Fibroblast of the conjunctiva (primary cell): ENCODE measurements around the gene SNPH.

Experiments used
- DNase-seq: peaks from one replicate; pipeline ENCODE4 v3.0.0-alpha.2; 2010; ENCODE audit warnings: low read depth

SNPH gene

DNA sequence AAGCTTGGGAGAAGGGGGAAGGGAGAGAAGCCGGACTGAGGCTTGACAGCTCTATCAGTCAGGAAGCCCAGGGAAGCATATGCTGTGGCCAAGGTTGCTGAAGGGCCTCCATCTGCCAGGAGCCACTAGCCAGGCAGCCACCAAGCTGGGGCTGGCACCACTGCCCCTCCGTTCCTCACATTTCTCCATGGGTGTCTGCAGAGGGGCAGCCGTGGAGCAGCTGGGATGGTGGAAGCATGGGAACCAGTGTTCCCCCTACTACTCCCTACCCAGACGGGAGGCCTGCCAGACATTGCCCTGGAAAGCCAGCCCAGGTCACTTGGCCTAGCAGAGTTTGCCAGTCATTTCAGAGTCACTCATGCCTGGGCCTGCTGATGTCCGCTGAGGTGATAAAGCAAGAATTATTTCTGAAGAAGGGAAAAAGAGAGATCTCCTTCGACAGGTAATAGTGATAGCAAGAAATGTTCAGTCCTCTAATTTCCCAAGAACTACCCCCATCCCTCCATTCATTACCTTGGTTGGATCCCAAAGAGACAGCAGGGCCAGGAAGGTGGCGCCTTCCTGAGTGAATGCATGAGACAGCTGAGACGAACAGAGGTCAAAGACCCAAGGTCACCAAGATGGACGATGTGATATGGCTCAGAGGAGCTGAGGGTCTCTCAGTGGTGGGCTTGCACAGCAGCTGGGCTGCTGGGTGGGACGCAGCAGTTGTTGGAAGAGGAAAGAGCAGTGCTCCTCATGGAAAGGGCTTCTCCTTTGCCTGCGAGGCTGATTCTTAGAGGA lies 21.9 kb downstream of the SNPH start:
- no peak for DNase-seq

- no peak for DNase-seq
Measured at GRCh38 chr20:1291191-1291741, 25.2 kb downstream of the SNPH start.

GRCh38 chr20:1292620-1293019 lies 26.5 kb downstream of the SNPH start:
- no peak for DNase-seq

DNA sequence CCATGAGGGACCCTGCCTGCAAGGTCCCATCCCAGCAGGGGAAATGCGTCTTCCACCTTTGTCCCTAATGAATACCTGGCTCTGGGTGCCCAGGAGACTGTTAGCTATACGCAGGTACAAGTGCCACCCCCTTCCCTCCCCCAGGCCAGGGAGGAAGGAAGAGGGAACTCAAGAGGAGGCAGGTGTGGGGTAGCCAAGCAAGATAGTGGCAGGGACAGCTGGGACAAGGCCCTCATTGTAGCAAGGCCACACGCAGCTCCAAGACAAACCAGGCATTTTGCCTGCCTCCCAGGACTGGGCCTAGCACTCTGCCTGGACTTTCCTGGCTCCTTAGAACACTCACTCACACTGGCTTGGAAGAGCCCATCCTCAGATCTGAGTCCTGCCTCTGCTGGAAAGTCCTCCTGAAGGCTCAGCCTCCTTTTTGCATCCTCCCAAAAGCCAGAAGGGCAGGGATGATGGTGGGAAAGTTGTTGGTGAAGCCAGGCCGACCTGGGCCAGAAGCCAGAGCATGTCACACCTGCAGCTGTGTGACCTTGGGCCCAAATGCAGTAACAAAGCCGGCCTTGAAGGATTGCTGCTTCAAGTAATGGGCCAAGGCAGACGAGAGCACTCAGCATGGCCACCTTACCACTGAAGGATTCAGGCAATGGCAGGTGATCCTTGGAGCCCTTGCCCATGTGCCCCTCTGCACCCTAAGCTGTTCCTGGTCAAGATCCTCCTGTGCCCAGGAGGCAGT lies 27.7 kb downstream of the SNPH start:
- DNase-seq = no peak

DNA sequence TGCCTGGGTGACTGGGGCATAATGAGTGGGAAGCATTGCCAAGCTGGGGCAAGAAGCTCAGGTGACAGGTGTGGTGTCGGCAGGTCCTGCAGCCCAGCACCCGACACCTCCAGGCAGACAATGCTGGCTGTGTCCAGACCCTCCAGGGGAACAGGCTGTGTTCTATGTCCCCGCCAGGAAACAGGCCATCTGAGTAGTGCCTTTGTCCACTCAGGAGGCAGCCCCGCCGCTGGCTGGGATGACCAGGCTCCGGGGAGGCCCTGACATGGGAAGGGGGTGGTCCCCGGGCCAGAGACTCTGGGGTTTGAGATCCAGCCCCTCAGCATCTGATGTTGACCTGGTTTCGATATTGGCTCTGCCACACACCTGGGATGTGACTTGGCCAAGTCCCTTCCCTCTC lies 28.4 kb downstream of the SNPH start:
- DNase-seq = no peak

- DNase-seq = no peak
Measured at GRCh38 chr20:1295276-1295930, 29.3 kb downstream of the SNPH start.

GRCh38 chr20:1296117-1296610 lies 30.1 kb downstream of the SNPH start:
- DNase-seq = no peak

DNA sequence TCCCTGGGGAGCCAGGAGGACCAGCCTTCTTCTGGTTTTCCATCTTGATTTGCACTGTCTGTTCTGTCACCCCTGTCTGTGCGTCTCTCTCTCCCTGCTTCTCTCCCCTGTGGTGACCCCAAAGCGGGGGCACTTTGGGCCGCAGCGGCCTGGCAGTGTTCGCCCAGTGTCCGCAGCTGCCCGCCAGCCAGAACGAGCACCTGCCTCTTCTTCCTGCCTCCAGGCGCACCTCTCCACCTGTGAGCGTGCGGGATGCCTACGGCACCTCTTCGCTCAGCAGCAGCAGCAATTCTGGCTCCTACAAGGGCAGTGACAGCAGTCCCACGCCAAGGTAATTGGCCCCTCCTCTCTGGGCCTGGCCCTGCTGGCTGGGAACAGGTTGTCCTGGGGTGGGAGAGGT lies 30.8 kb downstream of the SNPH start:
- no peak for DNase-seq

GRCh38 chr20:1297486-1297885 lies 31.4 kb downstream of the SNPH start:
- DNase-seq = no peak

GRCh38 chr20:1298166-1298565 lies 32.1 kb downstream of the SNPH start:
- no peak for DNase-seq

DNA sequence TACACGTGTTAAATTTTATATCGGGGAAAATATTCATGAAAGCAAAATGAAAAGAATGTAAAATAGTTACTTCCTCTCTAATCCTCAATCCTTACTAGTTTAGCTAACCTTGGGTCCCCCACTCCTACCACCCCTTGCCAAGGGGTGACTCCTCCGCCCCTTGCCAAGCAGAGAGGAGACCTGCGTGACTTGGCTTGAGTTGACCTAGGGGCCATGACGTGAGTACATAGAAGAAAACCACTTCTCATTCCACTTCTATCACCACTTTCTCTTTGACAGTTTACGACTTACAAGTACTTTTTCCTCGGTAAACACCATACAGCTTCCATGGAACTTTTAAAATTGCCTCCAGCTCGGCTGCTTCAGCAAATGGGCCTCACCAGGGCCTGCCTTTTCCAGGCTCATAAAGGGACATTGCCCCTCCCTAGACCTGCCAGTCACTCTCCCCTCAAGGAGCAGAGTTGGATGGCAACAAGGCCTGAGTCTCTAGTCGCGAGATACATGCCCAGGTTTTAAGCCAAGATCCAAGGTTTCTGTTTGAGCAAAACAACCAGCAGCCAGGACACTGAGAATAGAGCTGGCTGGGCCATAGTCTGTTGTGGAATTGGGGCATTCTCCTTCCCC lies 32.9 kb downstream of the SNPH start:
- DNase-seq = no peak

GRCh38 chr20:1299522-1299921 lies 33.4 kb downstream of the SNPH start:
- DNase-seq = no peak

DNA sequence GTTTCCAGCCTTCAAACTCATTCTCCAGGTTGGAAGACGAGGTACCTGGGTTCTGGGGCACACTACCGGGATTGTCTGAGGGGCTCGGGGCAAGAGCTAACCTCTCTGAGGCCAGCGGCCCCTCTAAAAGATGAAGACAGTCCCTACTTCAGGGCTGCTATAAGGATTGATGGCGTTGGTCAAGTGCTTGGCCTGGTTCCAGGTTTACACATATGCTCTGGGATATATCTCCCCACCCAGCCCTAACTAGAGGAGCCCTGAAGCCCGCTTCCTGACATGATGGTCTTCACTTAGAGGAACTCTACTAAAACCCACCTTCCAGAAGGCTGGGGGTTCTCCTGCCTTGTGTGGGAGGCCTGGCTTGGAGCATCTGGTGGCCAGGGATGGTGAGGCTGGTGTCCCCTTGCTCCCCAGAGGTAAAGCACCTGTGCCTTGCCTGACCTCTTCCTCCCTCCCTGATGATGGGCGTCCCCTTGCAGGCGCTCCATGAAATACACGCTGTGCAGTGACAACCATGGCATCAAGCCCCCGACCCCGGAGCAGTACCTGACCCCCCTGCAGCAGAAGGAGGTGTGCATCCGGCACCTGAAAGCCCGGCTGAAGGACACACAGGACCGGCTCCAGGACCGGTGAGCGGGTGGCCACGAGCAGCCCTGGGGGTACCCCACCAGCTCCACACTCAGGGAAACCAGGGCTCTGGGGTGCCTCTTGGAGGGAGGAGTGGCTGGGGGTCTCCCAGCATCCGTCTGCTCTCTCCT lies 34.2 kb downstream of the SNPH start:
- no peak for DNase-seq

DNA sequence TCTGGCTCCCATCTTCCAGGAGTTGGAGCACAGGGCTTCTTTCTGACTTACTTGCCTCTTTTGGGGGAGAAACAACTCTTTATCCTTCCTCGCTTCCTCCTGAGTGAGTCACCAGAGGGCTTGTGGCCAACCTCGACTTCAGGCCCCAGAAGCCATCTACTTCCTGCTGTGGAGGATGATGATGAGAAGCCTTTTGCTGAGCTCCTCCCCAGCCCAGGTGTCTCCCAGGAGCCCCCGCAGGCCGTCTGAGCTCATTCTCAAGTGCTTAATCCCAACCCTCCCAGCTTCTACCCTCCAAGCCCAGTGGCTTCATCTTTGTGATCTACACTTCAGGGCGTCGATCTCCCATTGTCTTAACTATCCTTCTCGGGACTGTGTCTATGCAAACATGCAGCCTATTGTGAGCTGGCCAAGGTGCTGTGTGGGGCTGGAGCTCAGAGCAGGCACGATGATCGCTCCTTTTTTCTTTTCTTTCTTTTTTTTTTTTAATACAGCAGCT lies 35.0 kb downstream of the SNPH start:
- DNase-seq = no peak

DNA sequence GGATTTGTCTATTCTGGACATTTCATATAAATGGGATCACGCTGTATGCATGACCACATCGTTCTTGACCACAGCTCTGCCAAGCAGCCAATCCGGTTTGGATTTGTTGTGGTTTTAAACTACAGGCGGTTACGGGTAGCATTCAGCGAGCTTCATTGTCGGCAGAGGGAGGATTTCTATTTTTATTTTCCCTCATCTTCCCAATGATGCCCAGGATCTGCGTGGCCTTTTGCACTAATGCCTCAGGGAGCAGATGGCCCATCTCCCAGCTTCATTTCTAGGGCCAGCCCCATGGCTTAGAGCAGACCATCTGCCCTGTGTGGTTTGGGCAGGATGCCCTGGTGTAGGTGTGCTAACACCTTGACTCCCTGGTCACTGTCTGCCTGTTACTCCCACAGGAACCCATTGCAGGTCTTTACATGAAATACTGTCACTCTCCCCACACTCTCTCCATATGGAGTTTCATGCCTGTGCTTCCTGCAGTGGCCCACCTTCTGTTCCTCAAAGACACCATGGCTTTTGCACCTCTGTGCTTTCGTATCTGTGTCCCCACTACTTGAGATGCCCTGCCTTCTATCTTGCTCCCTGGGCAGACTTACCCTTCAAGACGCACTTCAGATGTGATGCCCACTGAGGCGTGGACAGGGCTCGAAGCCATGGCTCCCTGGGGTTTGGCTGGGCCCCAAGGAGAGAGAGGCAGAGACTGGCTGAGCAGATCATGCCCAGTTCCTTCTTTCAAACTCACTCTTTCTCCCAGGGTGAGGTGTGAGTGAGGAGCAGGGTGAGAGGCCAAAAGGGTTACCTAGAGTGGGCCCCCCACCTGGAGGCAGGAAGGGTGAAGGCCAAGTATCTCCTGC lies 36.8 kb downstream of the SNPH start:
- no peak for DNase-seq

DNA sequence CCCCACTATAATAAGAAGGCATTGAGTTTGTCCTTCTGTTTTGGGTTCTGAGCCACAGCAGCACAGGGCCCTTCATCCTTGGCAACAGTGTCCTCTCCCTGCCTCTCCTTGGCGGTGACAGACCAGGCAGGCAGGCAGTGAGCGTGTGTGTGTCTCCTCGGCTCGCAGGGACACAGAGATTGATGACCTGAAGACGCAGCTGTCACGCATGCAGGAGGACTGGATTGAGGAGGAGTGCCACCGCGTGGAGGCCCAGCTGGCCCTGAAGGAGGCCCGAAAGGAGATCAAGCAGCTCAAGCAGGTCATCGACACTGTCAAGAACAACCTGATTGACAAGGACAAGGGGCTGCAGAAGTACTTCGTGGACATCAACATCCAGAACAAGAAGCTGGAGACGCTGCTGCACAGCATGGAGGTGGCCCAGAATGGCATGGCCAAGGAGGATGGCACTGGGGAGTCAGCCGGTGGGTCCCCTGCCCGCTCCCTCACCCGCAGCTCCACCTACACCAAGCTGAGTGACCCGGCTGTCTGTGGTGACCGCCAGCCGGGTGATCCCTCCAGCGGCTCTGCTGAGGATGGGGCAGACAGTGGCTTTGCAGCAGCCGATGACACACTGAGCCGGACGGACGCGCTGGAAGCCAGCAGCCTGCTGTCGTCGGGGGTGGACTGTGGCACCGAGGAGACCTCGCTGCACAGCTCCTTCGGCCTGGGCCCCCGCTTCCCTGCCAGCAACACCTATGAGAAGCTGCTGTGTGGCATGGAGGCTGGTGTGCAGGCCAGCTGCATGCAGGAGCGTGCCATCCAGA lies 38.8 kb downstream of the SNPH start:
- DNase-seq = no peak

DNA sequence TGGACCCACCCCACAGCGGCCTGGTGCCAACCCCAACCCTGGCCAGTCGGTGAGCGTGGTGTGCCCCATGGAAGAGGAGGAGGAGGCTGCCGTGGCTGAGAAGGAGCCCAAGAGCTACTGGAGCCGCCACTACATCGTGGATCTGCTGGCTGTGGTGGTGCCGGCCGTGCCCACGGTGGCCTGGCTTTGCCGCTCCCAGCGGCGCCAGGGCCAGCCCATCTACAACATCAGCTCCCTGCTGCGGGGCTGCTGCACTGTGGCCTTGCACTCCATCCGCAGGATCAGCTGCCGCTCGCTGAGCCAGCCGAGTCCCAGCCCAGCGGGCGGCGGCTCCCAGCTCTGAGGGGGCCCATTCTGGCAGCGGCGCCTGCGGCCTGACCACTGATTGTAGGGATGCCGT lies 39.6 kb downstream of the SNPH start:
- DNase-seq = no peak

DNA sequence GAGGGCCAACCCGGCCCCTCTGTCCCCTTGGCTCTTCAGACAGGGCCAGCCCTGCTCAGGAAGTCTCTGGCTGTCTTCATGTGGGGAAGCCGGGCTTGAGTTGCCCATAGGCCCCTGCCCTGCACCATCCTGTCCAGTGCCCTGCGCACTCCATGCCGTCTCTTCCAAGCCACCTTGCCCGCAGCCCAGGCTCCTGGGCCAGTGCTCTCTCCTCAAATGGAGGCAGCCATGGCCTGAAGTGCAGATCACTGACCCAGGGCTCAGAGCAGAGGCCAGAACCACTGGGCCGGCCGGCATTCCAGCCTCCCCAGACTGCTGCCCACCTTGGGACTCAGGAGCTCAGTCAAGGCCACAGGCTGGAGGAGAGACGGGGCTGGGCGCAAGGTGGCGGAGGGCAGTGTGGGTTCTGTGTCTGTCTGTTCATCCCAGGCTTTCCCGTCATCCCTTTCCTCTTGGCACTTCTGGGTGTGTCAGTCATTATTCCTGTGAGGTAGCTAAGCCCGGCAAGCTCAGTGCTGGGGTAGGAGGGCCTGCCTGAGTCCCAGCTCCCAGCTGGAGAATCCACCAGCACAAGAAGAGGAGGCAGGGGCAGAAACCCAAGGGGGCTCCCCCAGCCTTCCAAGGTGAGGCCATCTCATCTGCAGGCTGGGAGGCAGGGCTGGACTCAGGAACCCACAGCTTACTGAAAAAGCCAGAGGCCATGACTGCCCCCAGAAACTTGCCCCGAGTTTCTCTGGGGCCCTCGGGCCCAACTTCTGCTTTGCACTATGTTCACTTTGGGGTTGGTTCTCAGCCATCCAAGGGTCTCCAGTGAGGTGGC lies 40.4 kb downstream of the SNPH start:
- no peak for DNase-seq

- DNase-seq = no peak
Measured at GRCh38 chr20:1307171-1307570, 41.1 kb downstream of the SNPH start.
